ENCODE measurements around the gene RWDD3.

The RWDD3 gene

GRCh38 chr1:95233737-95234500, at the start of gene RWDD3:
Gene RWDD3 (plus strand): TSS chr1:95234210. CDS start chr1:95234231, 21 bp downstream.
- peak; percentile 92 to 96 for DNase-seq (ENCODE audit: low read depth in 2 of 2)
- TF ChIP-seq CTCF (IDR thresholded peaks at IDR 0.05; ENCODE audit: low read depth, low read length), result no peak
- H3K4me3 ChIP-seq (replicated peaks in 1 of 2; ENCODE audit: low read depth in 2 of 2, low read length in 2 of 2), result peak within 1 kb of the TSS; percentile 83 to 96

GRCh38 chr1:95186149-95186548, 47.9 kb upstream of the RWDD3 start:
- TF ChIP-seq CTCF (IDR thresholded peaks at IDR 0.05; ENCODE audit: low read depth, low read length), result no peak
- no peak for DNase-seq (ENCODE audit: low read depth in 2 of 2)
- no peak overlapping the region for H3K4me3 ChIP-seq (replicated peaks in 1 of 2; ENCODE audit: low read depth in 2 of 2, low read length in 2 of 2)

GRCh38 chr1:95193591-95193990, 40.4 kb upstream of the RWDD3 start:
- H3K4me3 ChIP-seq (replicated peaks in 1 of 2; ENCODE audit: low read depth in 2 of 2, low read length in 2 of 2), result no peak overlapping the region
- no peak for TF ChIP-seq CTCF (IDR thresholded peaks at IDR 0.05; ENCODE audit: low read depth, low read length)
- no peak for DNase-seq (ENCODE audit: low read depth in 2 of 2)

GRCh38 chr1:95195046-95195445, 39.0 kb upstream of the RWDD3 start:
- TF ChIP-seq CTCF (IDR thresholded peaks at IDR 0.05; ENCODE audit: low read depth, low read length), result no peak
- DNase-seq (ENCODE audit: low read depth in 2 of 2), result no peak
- no peak overlapping the region for H3K4me3 ChIP-seq (replicated peaks in 1 of 2; ENCODE audit: low read depth in 2 of 2, low read length in 2 of 2)

GRCh38 chr1:95196017-95196416, 38.0 kb upstream of the RWDD3 start:
- TF ChIP-seq CTCF (IDR thresholded peaks at IDR 0.05; ENCODE audit: low read depth, low read length), result no peak
- DNase-seq (ENCODE audit: low read depth in 2 of 2), result peak in 1 of 2 donors; percentile 7

GRCh38 chr1:95197616-95198252, 36.3 kb upstream of the RWDD3 start:
- no peak overlapping the region for H3K4me3 ChIP-seq (replicated peaks in 1 of 2; ENCODE audit: low read depth in 2 of 2, low read length in 2 of 2)
- TF ChIP-seq CTCF (IDR thresholded peaks at IDR 0.05; ENCODE audit: low read depth, low read length), result no peak
- peak; percentile 19 to 30 for DNase-seq (ENCODE audit: low read depth in 2 of 2)

More at GRCh38 chr1:95196017-95196416, 38.0 kb upstream of the RWDD3 start:
- H3K4me3 ChIP-seq (replicated peaks in 1 of 2; ENCODE audit: low read depth in 2 of 2, low read length in 2 of 2), result no peak overlapping the region

Measured in cardiac fibroblast (primary cell).